SU-DHL-6 (cell line): ENCODE results near the gene ZNF334.

Source experiments
- H2AFZ ChIP-seq: fragments of 200-600 bp; sonication (generic); 2 replicates; pipeline ENCODE4 v1.6.1; 2014; ENCODE audit warnings: low read depth, mild to moderate bottlenecking, moderate library complexity, mixed read lengths, antibody characterized with exemption, low read length; ENCODE audit not compliant: severe bottlenecking
- H3F3A ChIP-seq: fragments of 200-600 bp; shearing (Covaris generic); 2 replicates; pipeline ENCODE4 v1.6.0; 2016; ENCODE audit warnings: antibody characterized with exemption, mild to moderate bottlenecking; ENCODE audit not compliant: insufficient read depth
- H3K27ac ChIP-seq: fragments of 200-600 bp; sonication (generic); 2 replicates; pipeline ENCODE4 v1.5.1; 2016; ENCODE audit warnings: low read depth, mild to moderate bottlenecking, low read length, moderate library complexity, mixed read lengths
- H3K27me3 ChIP-seq: fragments of 200-600 bp; sonication (generic), shearing (Covaris generic); 2 replicates; pipeline ENCODE4 v1.6.0; 2014; ENCODE audit warnings: mild to moderate bottlenecking, low read length
- H3K36me3 ChIP-seq: fragments of 200-600 bp; sonication (generic); 2 replicates; pipeline ENCODE4 v1.6.1; 2014; ENCODE audit warnings: mild to moderate bottlenecking, low read length, mixed read lengths
- H3K4me2 ChIP-seq: fragments of 300-600, 200-600 bp; shearing (Covaris generic), sonication (generic); 2 replicates; pipeline ENCODE4 v1.6.0; 2014; ENCODE audit warnings: low read length, low read depth, mild to moderate bottlenecking; ENCODE audit not compliant: poor library complexity, severe bottlenecking
- H3K4me3 ChIP-seq: fragments of 200-600 bp; sonication (generic); 2 replicates; pipeline ENCODE4 v1.5.1; 2014; ENCODE audit warnings: antibody characterized with exemption, low read length, mild to moderate bottlenecking, mixed read lengths; ENCODE audit not compliant: insufficient read depth, poor library complexity, severe bottlenecking
- H3K79me2 ChIP-seq: fragments of 200-600 bp; sonication (generic); 2 replicates; pipeline ENCODE4 v1.6.1; 2014; ENCODE audit warnings: mild to moderate bottlenecking, low read length, moderate library complexity; ENCODE audit not compliant: insufficient read depth
- H3K9ac ChIP-seq: fragments of 200-600 bp; sonication (generic); 2 replicates; pipeline ENCODE4 v1.7.0; 2014; ENCODE audit warnings: mild to moderate bottlenecking, low read length
- H3K9me2 ChIP-seq: fragments of 200-600 bp; sonication (generic); replicated peaks from 2 replicates; pipeline ENCODE4 v1.6.1; 2014; ENCODE audit warnings: low read length; ENCODE audit not compliant: insufficient read depth
- H3K9me3 ChIP-seq: fragments of 200-600 bp; sonication (generic); 2 replicates; pipeline ENCODE4 v1.6.1; 2014; ENCODE audit warnings: low read length, mixed read lengths; ENCODE audit not compliant: insufficient read depth
- H4K20me1 ChIP-seq: fragments of 200-600 bp; sonication (generic); 2 replicates; pipeline ENCODE4 v1.6.1; 2014; ENCODE audit warnings: low read depth, mild to moderate bottlenecking, antibody characterized with exemption, low read length, moderate library complexity, mixed read lengths
- CTCF ChIP-seq: fragments of 200-600 bp; sonication (generic); IDR thresholded peaks from one replicate; pipeline ENCODE4 v1.5.1; 2017; ENCODE audit warnings: antibody characterized with exemption, mild to moderate bottlenecking, low read length, moderate library complexity; ENCODE audit not compliant: insufficient read depth, poor library complexity, severe bottlenecking
- EZH2phosphoT487 ChIP-seq: fragments of 200-600 bp; sonication (generic), shearing (Covaris generic); conservative IDR thresholded peaks from 2 replicates; pipeline ENCODE4 v1.6.1; 2018; ENCODE audit warnings: mild to moderate bottlenecking, antibody characterized with exemption, low read length, moderate library complexity, mixed read lengths

Gene ZNF334

GRCh38 chr20:46559685-46560440 lies 46.5 kb upstream of the ZNF334 start:
- Histone ChIP-seq H3K4me2 (no peak overlapping the region), H3K27ac (no peak overlapping the region), H3K9me3 (no peaks in the 10 kb centered on the region), H2AFZ (no peak overlapping the region), H3K36me3 (no peaks in the 10 kb centered on the region), H3K79me2 (no peaks in the 10 kb centered on the region), H4K20me1 (no peaks in the 10 kb centered on the region), H3K9me2 (no peaks in the 10 kb centered on the region), H3F3A (no peaks in the 10 kb centered on the region), H3K27me3 (no peaks in the 10 kb centered on the region), H3K4me3 (no peak overlapping the region), H3K9ac (no peak overlapping the region)
- TF ChIP-seq EZH2phosphoT487 (no peak), CTCF (no peak)

- Histone ChIP-seq H3K9ac (no peak overlapping the region), H3K4me3 (no peak overlapping the region), H3K9me3 (no peaks in the 10 kb centered on the region), H4K20me1 (no peaks in the 10 kb centered on the region), H3K4me2 (no peak overlapping the region), H2AFZ (no peak overlapping the region), H3F3A (no peaks in the 10 kb centered on the region), H3K27ac (no peak overlapping the region), H3K36me3 (no peaks in the 10 kb centered on the region), H3K27me3 (no peaks in the 10 kb centered on the region), H3K9me2 (no peaks in the 10 kb centered on the region), H3K79me2 (no peaks in the 10 kb centered on the region)
- TF ChIP-seq CTCF: no peak
- no peak for TF ChIP-seq EZH2phosphoT487
Measured at GRCh38 chr20:46559001-46559400, 45.6 kb upstream of the ZNF334 start.

- H3K36me3 ChIP-seq: no peaks in the 10 kb centered on the region
- no peak overlapping the region for H2AFZ ChIP-seq
- no peaks in the 10 kb centered on the region for H3K27me3 ChIP-seq
- no peaks in the 10 kb centered on the region for H3K9me3 ChIP-seq
- no peak overlapping the region for H3K4me2 ChIP-seq
- TF ChIP-seq EZH2phosphoT487 (no peak), CTCF (no peak)
- H3K79me2 ChIP-seq: no peaks in the 10 kb centered on the region
- no peaks in the 10 kb centered on the region for H4K20me1 ChIP-seq
- no peaks in the 10 kb centered on the region for H3K9me2 ChIP-seq
- no peaks in the 10 kb centered on the region for H3F3A ChIP-seq
- H3K4me3 ChIP-seq: no peak overlapping the region
- no peak overlapping the region for H3K27ac ChIP-seq
- H3K9ac ChIP-seq: no peak overlapping the region
Measured at GRCh38 chr20:46558511-46558959, 45.2 kb upstream of the ZNF334 start.
